Activated CD8-positive, alpha-beta T cell treated with anti-CD3 and anti-CD28 coated beads, Interleukin-2, amount 10 ng/mL, durations not matched to agents 7 days and 5 days (primary cell): ENCODE measurements around the gene KCNMA1. TPM values are rescaled to one million over a fixed set of nuclear protein-coding genes. Genes with fewer than 3 reads are reported as not detected.

Experiments
- ATAC-seq: fragments of 150-1000 bp; cut with Tn5 transposase; one replicate; pipeline ENCODE4 v1.10.0; 2021; ENCODE audit warnings: moderate library complexity
- CTCF ChIA-PET: fragments of 350-600 bp; sonication (Branson Sonifier 250); formaldehyde crosslinking; loops from one replicate; lab custom pipeline; 2021; ENCODE audit warnings: antibody characterized with exemption; lab: Charles Lee
- POLR2A ChIA-PET: fragments of 350-600 bp; sonication (Branson Sonifier 250); formaldehyde crosslinking; loops from one replicate; lab custom pipeline; 2021; ENCODE audit warnings: antibody characterized with exemption; lab: Charles Lee
- DNase-seq: peaks from one replicate; pipeline ENCODE4 v3.0.0-alpha.2; 2020
- H3K27ac Mint-ChIP-seq: one replicate; pipeline ENCODE4 v1.8.0; 2021; ENCODE audit warnings: mild to moderate bottlenecking, mixed read lengths
- H3K27me3 Mint-ChIP-seq: one replicate; pipeline ENCODE4 v1.8.0; 2021; ENCODE audit warnings: low read depth, mixed read lengths
- H3K36me3 Mint-ChIP-seq: one replicate; pipeline ENCODE4 v1.8.0; 2021; ENCODE audit warnings: low read depth, mixed read lengths
- H3K4me1 Mint-ChIP-seq: one replicate; pipeline ENCODE4 v1.8.0; 2021; ENCODE audit warnings: low read depth, mixed read lengths
- H3K4me3 Mint-ChIP-seq: one replicate; pipeline ENCODE4 v1.8.0; 2021; ENCODE audit warnings: mild to moderate bottlenecking, mixed read lengths
- H3K9me3 Mint-ChIP-seq: one replicate; pipeline ENCODE4 v1.8.0; 2022; ENCODE audit warnings: mixed read lengths; ENCODE audit not compliant: insufficient read depth
- total RNA-seq, 2 experiments: library from RNA; stranded (reverse); gene quantifications; one replicate each; pipeline ENCODE4 v1.2.3, GENCODE V29; 2021

The KCNMA1 gene
- total RNA-seq, 2 experiments from 2014 or later: 0.16 TPM

- Mint-ChIP-seq H3K27ac (no peak overlapping the region), H3K9me3 (no peaks in the 10 kb centered on the region), H3K36me3 (no peaks in the 10 kb centered on the region), H3K27me3 (peaks cover 30% of the 10 kb centered on the region), H3K4me1 (no peaks in the 10 kb centered on the region), H3K4me3 (no peak overlapping the region)
- DNase-seq: no peak
- ChIA-PET CTCF (interaction anchor here (0.8 to 3.4 kb wide), 15 partner anchors 8 to 548 kb away, joined by 3 to 47 read pairs (median 6); no protein-coding TSS in a partner anchor), POLR2A (no interaction called here)
- no peak for ATAC-seq
These were observed 472.8 kb downstream of the KCNMA1 start for GRCh38 chr10:77164616-77165311.

GRCh38 chr10:77163670-77164348 lies 473.8 kb downstream of the KCNMA1 start:
- H3K27me3 Mint-ChIP-seq: peaks cover 32% of the 10 kb centered on the region
- ChIA-PET POLR2A (no interaction called here), CTCF (interaction anchor here (0.8 to 3.4 kb wide), 4 partner anchors 11 to 548 kb away, joined by 3 to 47 read pairs (median 14); no protein-coding TSS in a partner anchor)
- H3K27ac Mint-ChIP-seq: no peak overlapping the region
- no peaks in the 10 kb centered on the region for H3K4me1 Mint-ChIP-seq
- ATAC-seq (no peak), DNase-seq (no peak)
- H3K36me3 Mint-ChIP-seq: no peaks in the 10 kb centered on the region
- no peaks in the 10 kb centered on the region for H3K9me3 Mint-ChIP-seq
- H3K4me3 Mint-ChIP-seq: no peak overlapping the region

GRCh38 chr10:77162697-77163096 lies 474.9 kb downstream of the KCNMA1 start:
- no peaks in the 10 kb centered on the region for H3K36me3 Mint-ChIP-seq
- peaks cover 28% of the 10 kb centered on the region for H3K27me3 Mint-ChIP-seq
- H3K4me1 Mint-ChIP-seq: no peaks in the 10 kb centered on the region
- no peaks in the 10 kb centered on the region for H3K9me3 Mint-ChIP-seq
- ChIA-PET CTCF (interaction anchor here (0.8 to 2.6 kb wide), 3 partner anchors 12 to 729 kb away, joined by 3 to 12 read pairs (median 3); no protein-coding TSS in a partner anchor), POLR2A (no interaction called here)
- no peak overlapping the region for H3K4me3 Mint-ChIP-seq
- H3K27ac Mint-ChIP-seq: no peak overlapping the region
- DNase-seq (no peak), ATAC-seq (no peak)

GRCh38 chr10:77160679-77161078 lies 476.9 kb downstream of the KCNMA1 start:
- Mint-ChIP-seq H3K27me3 (peaks cover 20% of the 10 kb centered on the region), H3K27ac (no peak overlapping the region), H3K4me3 (no peak overlapping the region), H3K4me1 (no peaks in the 10 kb centered on the region), H3K9me3 (no peaks in the 10 kb centered on the region), H3K36me3 (no peaks in the 10 kb centered on the region)
- DNase-seq: no peak
- ChIA-PET POLR2A (no interaction called here), CTCF (interaction anchor here (2.9 kb wide), 1 partner anchor 12 kb away, joined by 13 read pairs; no protein-coding TSS in a partner anchor)
- ATAC-seq: no peak

GRCh38 chr10:77159538-77160110 lies 478.0 kb downstream of the KCNMA1 start:
- DNase-seq (no peak), ATAC-seq (no peak)
- Mint-ChIP-seq H3K9me3 (no peaks in the 10 kb centered on the region), H3K27me3 (peaks cover 16% of the 10 kb centered on the region), H3K36me3 (no peaks in the 10 kb centered on the region), H3K27ac (no peak overlapping the region), H3K4me3 (no peak overlapping the region), H3K4me1 (no peaks in the 10 kb centered on the region)
- ChIA-PET POLR2A (no interaction called here), CTCF (interaction anchor here (2.9 kb wide), 1 partner anchor 13 kb away, joined by 13 read pairs; no protein-coding TSS in a partner anchor)

- H3K4me3 Mint-ChIP-seq: no peak overlapping the region
- DNase-seq (no peak), ATAC-seq (no peak)
- peaks cover 8% of the 10 kb centered on the region for H3K27me3 Mint-ChIP-seq
- ChIA-PET POLR2A (no interaction called here), CTCF (interaction anchor here (0.7 kb wide), 1 partner anchor 9 kb away, joined by 3 read pairs; no protein-coding TSS in a partner anchor)
- H3K9me3 Mint-ChIP-seq: no peaks in the 10 kb centered on the region
- H3K27ac Mint-ChIP-seq: no peak overlapping the region
- H3K4me1 Mint-ChIP-seq: no peaks in the 10 kb centered on the region
- no peaks in the 10 kb centered on the region for H3K36me3 Mint-ChIP-seq
These were observed 478.9 kb downstream of the KCNMA1 start for GRCh38 chr10:77158666-77159065.

- ChIA-PET POLR2A (no interaction called here), CTCF (interaction anchor here (2.4 kb wide), 1 partner anchor 8 kb away, joined by 6 read pairs; no protein-coding TSS in a partner anchor)
- Mint-ChIP-seq H3K4me3 (no peak overlapping the region), H3K9me3 (no peaks in the 10 kb centered on the region), H3K27me3 (peaks cover 7% of the 10 kb centered on the region), H3K4me1 (no peaks in the 10 kb centered on the region), H3K36me3 (no peaks in the 10 kb centered on the region), H3K27ac (no peak overlapping the region)
- ATAC-seq (no peak), DNase-seq (no peak)
These were observed 480.2 kb downstream of the KCNMA1 start for GRCh38 chr10:77157248-77158019.

- Mint-ChIP-seq H3K9me3 (no peaks in the 10 kb centered on the region), H3K36me3 (no peaks in the 10 kb centered on the region), H3K27me3 (peaks cover 7% of the 10 kb centered on the region), H3K4me3 (no peak overlapping the region), H3K4me1 (no peaks in the 10 kb centered on the region), H3K27ac (no peak overlapping the region)
- ATAC-seq (no peak), DNase-seq (no peak)
- POLR2A ChIA-PET: no interaction called here
- CTCF ChIA-PET: interaction anchor here (2.4 kb wide), 1 partner anchor 9 kb away, joined by 6 read pairs; no protein-coding TSS in a partner anchor
These were observed 481.2 kb downstream of the KCNMA1 start for GRCh38 chr10:77156406-77156879.

GRCh38 chr10:77152256-77152655 lies 485.4 kb downstream of the KCNMA1 start:
- Mint-ChIP-seq H3K9me3 (no peaks in the 10 kb centered on the region), H3K4me1 (no peaks in the 10 kb centered on the region), H3K36me3 (no peaks in the 10 kb centered on the region), H3K27ac (no peak overlapping the region), H3K4me3 (no peak overlapping the region), H3K27me3 (peaks cover 11% of the 10 kb centered on the region)
- ATAC-seq (no peak), DNase-seq (no peak)
- POLR2A ChIA-PET: no interaction called here
- CTCF ChIA-PET: interaction anchor here (1.3 kb wide), 1 partner anchor 13 kb away, joined by 5 read pairs; no protein-coding TSS in a partner anchor

- no peaks in the 10 kb centered on the region for H3K4me1 Mint-ChIP-seq
- CTCF ChIA-PET: interaction anchor here (1.0 to 1.3 kb wide), 2 partner anchors 14 to 22 kb away, joined by 3 to 5 read pairs; no protein-coding TSS in a partner anchor
- H3K36me3 Mint-ChIP-seq: no peaks in the 10 kb centered on the region
- POLR2A ChIA-PET: no interaction called here
- ATAC-seq (no peak), DNase-seq (no peak)
- no peak overlapping the region for H3K27ac Mint-ChIP-seq
- H3K27me3 Mint-ChIP-seq: peaks cover 11% of the 10 kb centered on the region
- no peak overlapping the region for H3K4me3 Mint-ChIP-seq
- no peaks in the 10 kb centered on the region for H3K9me3 Mint-ChIP-seq
These were observed 486.2 kb downstream of the KCNMA1 start for GRCh38 chr10:77151408-77151807.

GRCh38 chr10:77149706-77150105 lies 487.9 kb downstream of the KCNMA1 start:
- no peak for ATAC-seq
- POLR2A ChIA-PET: no interaction called here
- H3K4me3 Mint-ChIP-seq: no peak overlapping the region
- H3K27me3 Mint-ChIP-seq: peaks cover 11% of the 10 kb centered on the region
- H3K9me3 Mint-ChIP-seq: no peaks in the 10 kb centered on the region
- H3K27ac Mint-ChIP-seq: no peak overlapping the region
- CTCF ChIA-PET: no interaction called here
- no peaks in the 10 kb centered on the region for H3K4me1 Mint-ChIP-seq
- no peak for DNase-seq
- H3K36me3 Mint-ChIP-seq: no peaks in the 10 kb centered on the region
